Mammary epithelial cell (primary cell): Measurements from ENCODE around the gene DUSP8.

Experiments
- EZH2 ChIP-seq: IDR thresholded peaks from 2 replicates; pipeline ENCODE4 v1.6.1; 2012; ENCODE audit warnings: low read length, inconsistent platforms, borderline replicate concordance
- TF ChIP-seq, protein P1 (sequence below), 2 donors: IDR thresholded peaks in 1 of 2; conservative IDR thresholded peaks in 1 of 2; 2 replicates each; pipeline ENCODE4 v1.5.1; 2011 to 2012; ENCODE audit warnings: inconsistent platforms in 2 of 2, low read length in 2 of 2, mild to moderate bottlenecking in 2 of 2, control low read depth in 1 of 2, low read depth in 1 of 2; ENCODE audit not compliant: insufficient read depth in 1 of 2; ENCODE audit errors: extremely low read depth in 1 of 2

- TF ChIP-seq, protein P1, sequence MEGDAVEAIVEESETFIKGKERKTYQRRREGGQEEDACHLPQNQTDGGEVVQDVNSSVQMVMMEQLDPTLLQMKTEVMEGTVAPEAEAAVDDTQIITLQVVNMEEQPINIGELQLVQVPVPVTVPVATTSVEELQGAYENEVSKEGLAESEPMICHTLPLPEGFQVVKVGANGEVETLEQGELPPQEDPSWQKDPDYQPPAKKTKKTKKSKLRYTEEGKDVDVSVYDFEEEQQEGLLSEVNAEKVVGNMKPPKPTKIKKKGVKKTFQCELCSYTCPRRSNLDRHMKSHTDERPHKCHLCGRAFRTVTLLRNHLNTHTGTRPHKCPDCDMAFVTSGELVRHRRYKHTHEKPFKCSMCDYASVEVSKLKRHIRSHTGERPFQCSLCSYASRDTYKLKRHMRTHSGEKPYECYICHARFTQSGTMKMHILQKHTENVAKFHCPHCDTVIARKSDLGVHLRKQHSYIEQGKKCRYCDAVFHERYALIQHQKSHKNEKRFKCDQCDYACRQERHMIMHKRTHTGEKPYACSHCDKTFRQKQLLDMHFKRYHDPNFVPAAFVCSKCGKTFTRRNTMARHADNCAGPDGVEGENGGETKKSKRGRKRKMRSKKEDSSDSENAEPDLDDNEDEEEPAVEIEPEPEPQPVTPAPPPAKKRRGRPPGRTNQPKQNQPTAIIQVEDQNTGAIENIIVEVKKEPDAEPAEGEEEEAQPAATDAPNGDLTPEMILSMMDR (conservative IDR thresholded peaks at IDR 0.05 in 1 of 2, IDR thresholded peaks at IDR 0.05 in 1 of 2; ENCODE audit: extremely low read depth in 1 of 2, insufficient read depth in 1 of 2, low read depth in 1 of 2, low read length in 2 of 2) = no peak
- TF ChIP-seq EZH2 = no peak
Observed at GRCh38 chr11:1506981-1507380, 65.1 kb downstream of the DUSP8 start.
